Loucy (cell line): ENCODE results near the gene PRF1.
"Not testable (repeated sequence)": the region's sequence is repeated elsewhere in the genome, so short reads cannot be mapped to it uniquely, and the experiment has no call there.

ENCODE experiments used
- CTCF ChIP-seq: fragments of 200-600 bp; sonication (generic); conservative IDR thresholded peaks from 2 replicates; pipeline ENCODE4 v1.5.1; 2014; ENCODE audit warnings: mild to moderate bottlenecking, antibody characterized with exemption, low read length
- EZH2phosphoT487 ChIP-seq: fragments of 200-600 bp; IDR thresholded peaks from 2 replicates; pipeline ENCODE4 v1.6.1; 2018; ENCODE audit warnings: antibody characterized with exemption, mild to moderate bottlenecking, moderate library complexity, borderline replicate concordance

- TF ChIP-seq CTCF, EZH2phosphoT487: not testable (repeated sequence)
Observed at GRCh38 chr10:70639640-70640383, 37.3 kb upstream of the PRF1 start.
